Measurements from ENCODE around the gene DNMT3A. TPM values are rescaled to one million over a fixed set of nuclear protein-coding genes. Genes with fewer than 3 reads are reported as not detected.

The DNMT3A gene
- total RNA-seq, 1 donor from 2014 or later, result 49.9 TPM

DNA sequence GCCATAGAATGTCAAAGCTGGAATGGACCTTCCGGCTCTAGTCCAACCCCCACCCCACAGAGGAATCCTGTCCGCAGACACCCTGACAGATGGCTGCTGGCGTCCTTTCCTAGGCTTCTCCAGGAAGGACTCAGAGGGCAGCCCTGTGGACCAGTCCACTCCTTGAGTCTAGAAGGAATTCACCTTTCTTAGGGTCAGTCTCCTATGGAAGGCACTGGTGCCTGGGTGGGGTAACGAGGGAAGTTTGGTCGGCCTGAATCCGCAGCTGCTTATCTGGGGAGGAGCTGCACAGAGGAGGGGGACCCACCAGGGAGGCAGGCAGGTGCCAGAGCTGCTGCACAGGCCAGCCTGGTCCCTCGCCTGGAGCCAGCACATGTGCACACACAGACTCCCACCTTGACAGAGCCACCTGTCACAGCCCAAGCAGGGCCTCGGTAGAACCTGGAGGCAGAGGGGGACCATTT is 2.5 kb downstream of the DNMT3A start:
- H3K9me3 Mint-ChIP-seq, result no peaks in the 10 kb centered on the region
- no peaks in the 10 kb centered on the region for H3K27me3 Mint-ChIP-seq
- TF ChIP-seq, protein P1, sequence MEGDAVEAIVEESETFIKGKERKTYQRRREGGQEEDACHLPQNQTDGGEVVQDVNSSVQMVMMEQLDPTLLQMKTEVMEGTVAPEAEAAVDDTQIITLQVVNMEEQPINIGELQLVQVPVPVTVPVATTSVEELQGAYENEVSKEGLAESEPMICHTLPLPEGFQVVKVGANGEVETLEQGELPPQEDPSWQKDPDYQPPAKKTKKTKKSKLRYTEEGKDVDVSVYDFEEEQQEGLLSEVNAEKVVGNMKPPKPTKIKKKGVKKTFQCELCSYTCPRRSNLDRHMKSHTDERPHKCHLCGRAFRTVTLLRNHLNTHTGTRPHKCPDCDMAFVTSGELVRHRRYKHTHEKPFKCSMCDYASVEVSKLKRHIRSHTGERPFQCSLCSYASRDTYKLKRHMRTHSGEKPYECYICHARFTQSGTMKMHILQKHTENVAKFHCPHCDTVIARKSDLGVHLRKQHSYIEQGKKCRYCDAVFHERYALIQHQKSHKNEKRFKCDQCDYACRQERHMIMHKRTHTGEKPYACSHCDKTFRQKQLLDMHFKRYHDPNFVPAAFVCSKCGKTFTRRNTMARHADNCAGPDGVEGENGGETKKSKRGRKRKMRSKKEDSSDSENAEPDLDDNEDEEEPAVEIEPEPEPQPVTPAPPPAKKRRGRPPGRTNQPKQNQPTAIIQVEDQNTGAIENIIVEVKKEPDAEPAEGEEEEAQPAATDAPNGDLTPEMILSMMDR (IDR thresholded peaks at IDR 0.05), result no peak
- peaks cover 41% of the 10 kb centered on the region for H3K4me1 Mint-ChIP-seq
- ChIA-PET POLR2A (interaction anchor here (0.6 to 1.5 kb wide), 5 partner anchors 13 to 228 kb away, joined by 3 to 6 read pairs (median 4); no protein-coding TSS in a partner anchor), CTCF (interaction anchor here (1.1 kb wide), 1 partner anchor 173 kb away, joined by 3 read pairs; no protein-coding TSS in a partner anchor)
- DNase-seq (no peak), ATAC-seq (ENCODE audit: low read depth) (no peak)
- no peak overlapping the region for H3K27ac Mint-ChIP-seq
- peak overlapping the region; percentile 59 for H3K4me3 Mint-ChIP-seq
- H3K36me3 Mint-ChIP-seq (ENCODE audit: low read depth), result peaks cover 4% of the 10 kb centered on the region
- intact Hi-C loops (cut with micrococcal nuclease), result no loop called here

DNA sequence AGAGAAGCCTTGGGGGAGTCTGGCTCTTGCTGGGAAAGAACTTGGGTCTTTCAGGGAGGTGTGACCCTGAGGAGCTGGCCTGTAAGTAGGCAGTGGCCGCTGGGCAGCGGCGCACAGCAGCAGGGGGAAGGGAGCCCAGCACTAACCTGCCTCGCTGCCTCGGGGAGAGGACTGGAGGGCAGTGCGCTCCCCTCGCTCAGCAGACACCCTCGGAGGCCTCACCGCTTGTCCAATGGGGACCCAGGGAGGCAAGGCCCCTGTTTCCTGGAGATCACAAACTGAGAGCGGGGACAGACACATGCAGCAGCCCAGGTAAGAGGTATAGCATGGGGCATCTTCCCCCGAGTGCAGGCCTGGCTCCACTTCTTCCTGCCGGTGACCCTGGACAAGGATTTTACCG is 3.3 kb downstream of the DNMT3A start:
- peak overlapping the region; percentile 59 for H3K4me3 Mint-ChIP-seq
- CTCF ChIA-PET, result interaction anchor here (1.1 kb wide), 1 partner anchor 172 kb away, joined by 3 read pairs; no protein-coding TSS in a partner anchor
- DNase-seq (no peak), ATAC-seq (ENCODE audit: low read depth) (no peak)
- TF ChIP-seq, protein P1 (IDR thresholded peaks at IDR 0.05), result no peak
- no peak overlapping the region for H3K27ac Mint-ChIP-seq
- H3K9me3 Mint-ChIP-seq, result no peaks in the 10 kb centered on the region
- H3K4me1 Mint-ChIP-seq, result peaks cover 47% of the 10 kb centered on the region
- H3K36me3 Mint-ChIP-seq (ENCODE audit: low read depth), result peaks cover 4% of the 10 kb centered on the region
- POLR2A ChIA-PET, result interaction anchor here (1.3 kb wide), 1 partner anchor 25 kb away, joined by 3 read pairs; no protein-coding TSS in a partner anchor
- no peaks in the 10 kb centered on the region for H3K27me3 Mint-ChIP-seq
- intact Hi-C loops (cut with micrococcal nuclease), result no loop called here

DNA sequence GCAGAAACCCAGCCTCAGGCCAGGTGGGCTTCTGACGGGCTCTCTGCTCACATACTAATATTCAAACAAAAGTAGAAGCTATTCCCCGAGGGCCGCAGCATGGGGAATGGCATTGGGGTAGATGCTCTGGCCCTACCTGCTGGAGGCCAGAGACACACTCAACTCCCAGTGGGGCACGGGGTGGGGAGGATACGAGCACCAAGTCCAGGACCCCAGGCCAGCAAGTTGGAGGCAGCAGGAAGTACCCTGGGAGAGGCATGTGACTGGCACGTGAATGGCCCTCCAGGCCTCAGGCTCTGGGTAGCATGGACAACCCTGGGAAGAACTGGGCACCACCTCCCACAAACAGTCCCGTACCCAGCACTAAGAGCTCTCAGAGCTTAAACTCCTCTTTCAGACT is 3.8 kb downstream of the DNMT3A start:
- Mint-ChIP-seq H3K4me1 (peaks cover 46% of the 10 kb centered on the region), H3K36me3 (ENCODE audit: low read depth) (peaks cover 4% of the 10 kb centered on the region), H3K27me3 (no peaks in the 10 kb centered on the region), H3K9me3 (no peaks in the 10 kb centered on the region), H3K27ac (no peak overlapping the region), H3K4me3 (no peak overlapping the region)
- TF ChIP-seq, protein P1 (IDR thresholded peaks at IDR 0.05), result no peak
- ChIA-PET POLR2A (no interaction called here), CTCF (interaction anchor here (1.1 kb wide), 1 partner anchor 172 kb away, joined by 3 read pairs; no protein-coding TSS in a partner anchor)
- DNase-seq (no peak), ATAC-seq (ENCODE audit: low read depth) (no peak)
- intact Hi-C loops (cut with micrococcal nuclease), result no loop called here

DNA sequence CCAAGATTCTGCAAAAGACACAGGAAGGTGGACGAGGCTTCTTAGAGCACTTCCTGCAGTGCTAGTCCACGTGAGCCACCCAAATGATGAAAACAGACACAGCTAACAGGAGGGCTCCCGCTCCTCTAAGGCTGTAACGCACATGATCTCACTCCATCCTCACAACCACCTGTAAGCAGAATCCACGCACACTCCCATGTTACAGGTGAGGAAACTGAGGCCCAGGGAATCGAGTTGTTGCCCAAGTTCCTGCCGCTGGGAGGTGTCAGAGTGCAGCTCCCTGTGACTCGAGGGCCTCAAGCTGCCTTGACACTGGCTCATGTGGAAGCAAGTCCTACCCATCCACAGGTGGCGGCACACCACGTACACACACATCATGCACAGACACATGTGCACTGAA is 4.4 kb downstream of the DNMT3A start:
- ChIA-PET POLR2A (interaction anchor here (0.6 to 1.1 kb wide), 2 partner anchors 10 to 259 kb away, joined by 3 to 9 read pairs; no protein-coding TSS in a partner anchor), CTCF (no interaction called here)
- Mint-ChIP-seq H3K9me3 (no peaks in the 10 kb centered on the region), H3K27me3 (no peaks in the 10 kb centered on the region), H3K4me1 (peaks cover 43% of the 10 kb centered on the region), H3K4me3 (no peak overlapping the region), H3K27ac (no peak overlapping the region), H3K36me3 (ENCODE audit: low read depth) (peaks cover 6% of the 10 kb centered on the region)
- intact Hi-C loops (cut with micrococcal nuclease), result no loop called here
- ATAC-seq (ENCODE audit: low read depth), result no peak
- no peak for DNase-seq
- TF ChIP-seq, protein P1 (IDR thresholded peaks at IDR 0.05), result no peak

- Mint-ChIP-seq H3K9me3 (no peaks in the 10 kb centered on the region), H3K27me3 (no peaks in the 10 kb centered on the region), H3K4me3 (no peak overlapping the region), H3K4me1 (peaks cover 50% of the 10 kb centered on the region), H3K27ac (no peak overlapping the region), H3K36me3 (ENCODE audit: low read depth) (peaks cover 8% of the 10 kb centered on the region)
- ATAC-seq (ENCODE audit: low read depth) (no peak), DNase-seq (no peak)
- intact Hi-C loops (cut with micrococcal nuclease), result no loop called here
- TF ChIP-seq, protein P1 (IDR thresholded peaks at IDR 0.05), result no peak
- ChIA-PET CTCF (no interaction called here), POLR2A (interaction anchor here (1.1 kb wide), 1 partner anchor 9 kb away, joined by 3 read pairs; no protein-coding TSS in a partner anchor)
Observed at GRCh38 chr2:25336383-25336841, 5.3 kb downstream of the DNMT3A start.

Data from activated B cell treated with CpG ODN at 0.5 μM for 24 hours (primary cell).